ENCODE measurements around the gene GPR37L1. TPM values are rescaled to one million over a fixed set of nuclear protein-coding genes. Genes with fewer than 3 reads are reported as not detected.

Gene GPR37L1
- total RNA-seq, 1 donor from 2014 or later: 0.24 TPM

DNA sequence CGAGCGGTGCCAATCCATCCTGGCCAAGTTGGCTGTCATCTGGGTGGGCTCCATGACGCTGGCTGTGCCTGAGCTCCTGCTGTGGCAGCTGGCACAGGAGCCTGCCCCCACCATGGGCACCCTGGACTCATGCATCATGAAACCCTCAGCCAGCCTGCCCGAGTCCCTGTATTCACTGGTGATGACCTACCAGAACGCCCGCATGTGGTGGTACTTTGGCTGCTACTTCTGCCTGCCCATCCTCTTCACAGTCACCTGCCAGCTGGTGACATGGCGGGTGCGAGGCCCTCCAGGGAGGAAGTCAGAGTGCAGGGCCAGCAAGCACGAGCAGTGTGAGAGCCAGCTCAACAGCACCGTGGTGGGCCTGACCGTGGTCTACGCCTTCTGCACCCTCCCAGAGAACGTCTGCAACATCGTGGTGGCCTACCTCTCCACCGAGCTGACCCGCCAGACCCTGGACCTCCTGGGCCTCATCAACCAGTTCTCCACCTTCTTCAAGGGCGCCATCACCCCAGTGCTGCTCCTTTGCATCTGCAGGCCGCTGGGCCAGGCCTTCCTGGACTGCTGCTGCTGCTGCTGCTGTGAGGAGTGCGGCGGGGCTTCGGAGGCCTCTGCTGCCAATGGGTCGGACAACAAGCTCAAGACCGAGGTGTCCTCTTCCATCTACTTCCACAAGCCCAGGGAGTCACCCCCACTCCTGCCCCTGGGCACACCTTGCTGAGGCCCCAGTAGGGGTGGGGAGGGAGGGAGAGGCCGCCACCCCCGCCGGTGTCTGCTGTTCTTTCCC, 5.3 kb downstream of the GPR37L1 start:
- DNase-seq (ENCODE audit: extremely low spot score, unreplicated experiment): no peak

DNA sequence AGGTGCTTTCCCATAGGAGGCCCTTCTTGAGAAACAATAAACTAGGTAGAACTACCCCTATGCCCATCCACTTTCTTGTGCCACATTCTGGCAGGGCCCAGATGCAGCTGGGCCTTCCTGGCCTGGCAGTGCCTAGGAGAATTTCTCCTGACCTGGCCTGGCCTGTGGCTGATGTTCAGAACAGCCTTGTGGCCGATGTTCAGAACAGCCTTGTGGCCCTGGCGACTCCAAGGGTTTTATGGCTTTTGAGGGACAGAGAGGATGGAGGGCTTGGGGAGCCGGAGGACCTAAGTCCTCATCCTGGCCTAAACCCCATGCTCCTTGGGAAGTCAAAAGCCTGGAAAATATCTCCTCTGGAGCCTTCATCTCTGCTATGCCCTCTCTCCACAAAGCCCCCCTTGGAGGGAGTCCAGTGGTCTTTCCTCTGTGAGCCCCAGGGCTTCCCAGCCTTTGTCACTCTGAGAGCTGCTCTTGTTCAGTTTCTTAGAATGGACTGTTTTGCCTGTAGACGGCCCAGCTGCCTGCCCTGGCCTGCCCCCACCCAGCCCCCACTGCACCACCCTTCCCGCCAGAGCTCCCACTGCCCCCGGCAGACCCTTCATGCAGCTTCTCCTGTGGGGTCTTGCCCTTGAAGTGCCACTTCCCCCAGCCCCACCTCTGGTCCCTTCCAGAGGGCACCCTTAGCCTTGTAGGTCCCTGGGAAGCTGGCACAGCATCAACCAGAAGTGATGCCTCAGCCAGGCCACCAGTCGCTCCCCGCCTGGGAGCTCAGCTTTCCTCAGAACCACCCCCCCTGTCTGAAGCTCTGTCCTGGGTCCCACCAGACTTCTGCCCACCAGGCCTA, 7.0 kb downstream of the GPR37L1 start:
- Mint-ChIP-seq H3K4me1 (ENCODE audit: unreplicated experiment) (peaks cover 5% of the 10 kb centered on the region), H3K36me3 (no peaks in the 10 kb centered on the region), H3K9me3 (no peaks in the 10 kb centered on the region), H3K27ac (no peak overlapping the region), H3K4me3 (no peak overlapping the region), H3K27me3 (no peaks in the 10 kb centered on the region)
- DNase-seq (ENCODE audit: extremely low spot score, unreplicated experiment): no peak
- TF ChIP-seq, protein P1, sequence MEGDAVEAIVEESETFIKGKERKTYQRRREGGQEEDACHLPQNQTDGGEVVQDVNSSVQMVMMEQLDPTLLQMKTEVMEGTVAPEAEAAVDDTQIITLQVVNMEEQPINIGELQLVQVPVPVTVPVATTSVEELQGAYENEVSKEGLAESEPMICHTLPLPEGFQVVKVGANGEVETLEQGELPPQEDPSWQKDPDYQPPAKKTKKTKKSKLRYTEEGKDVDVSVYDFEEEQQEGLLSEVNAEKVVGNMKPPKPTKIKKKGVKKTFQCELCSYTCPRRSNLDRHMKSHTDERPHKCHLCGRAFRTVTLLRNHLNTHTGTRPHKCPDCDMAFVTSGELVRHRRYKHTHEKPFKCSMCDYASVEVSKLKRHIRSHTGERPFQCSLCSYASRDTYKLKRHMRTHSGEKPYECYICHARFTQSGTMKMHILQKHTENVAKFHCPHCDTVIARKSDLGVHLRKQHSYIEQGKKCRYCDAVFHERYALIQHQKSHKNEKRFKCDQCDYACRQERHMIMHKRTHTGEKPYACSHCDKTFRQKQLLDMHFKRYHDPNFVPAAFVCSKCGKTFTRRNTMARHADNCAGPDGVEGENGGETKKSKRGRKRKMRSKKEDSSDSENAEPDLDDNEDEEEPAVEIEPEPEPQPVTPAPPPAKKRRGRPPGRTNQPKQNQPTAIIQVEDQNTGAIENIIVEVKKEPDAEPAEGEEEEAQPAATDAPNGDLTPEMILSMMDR (conservative IDR thresholded peaks at IDR 0.05): no peak

More for the DNA sequence above, 5.3 kb downstream of the GPR37L1 start:
- H3K9me3 Mint-ChIP-seq: no peaks in the 10 kb centered on the region
- H3K27ac Mint-ChIP-seq: no peak overlapping the region
- H3K36me3 Mint-ChIP-seq: no peaks in the 10 kb centered on the region
- H3K4me3 Mint-ChIP-seq: no peak overlapping the region
- peaks cover 4% of the 10 kb centered on the region for H3K27me3 Mint-ChIP-seq
- H3K4me1 Mint-ChIP-seq (ENCODE audit: unreplicated experiment): peaks cover 9% of the 10 kb centered on the region
- TF ChIP-seq, protein P1 (conservative IDR thresholded peaks at IDR 0.05): no peak

DNA sequence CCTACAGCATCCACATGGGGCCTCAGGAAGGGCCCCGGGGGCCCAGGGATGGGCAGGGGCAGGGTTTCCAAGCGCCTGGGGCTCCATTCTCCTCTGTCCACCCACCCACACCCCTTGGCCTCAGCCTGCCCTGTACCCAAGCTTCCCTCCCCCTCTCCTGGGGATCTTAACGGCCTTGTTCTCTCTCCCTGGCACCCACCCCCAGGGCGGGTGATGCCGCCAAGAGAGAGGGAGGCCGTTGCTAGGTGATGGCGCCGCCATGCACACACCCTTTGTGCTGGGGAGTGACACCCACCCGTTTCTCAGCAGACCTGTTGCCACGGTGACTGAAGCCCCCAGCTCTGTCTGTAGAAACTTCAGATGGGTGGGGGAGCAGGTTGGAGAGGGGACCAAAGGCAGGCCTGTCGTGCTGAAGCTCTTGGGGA, 7.6 kb downstream of the GPR37L1 start:
- Mint-ChIP-seq H3K4me3 (no peak overlapping the region), H3K36me3 (no peaks in the 10 kb centered on the region), H3K27me3 (no peaks in the 10 kb centered on the region), H3K9me3 (no peaks in the 10 kb centered on the region), H3K27ac (no peak overlapping the region), H3K4me1 (ENCODE audit: unreplicated experiment) (peaks cover 9% of the 10 kb centered on the region)
- no peak for DNase-seq (ENCODE audit: extremely low spot score, unreplicated experiment)
- TF ChIP-seq, protein P1 (conservative IDR thresholded peaks at IDR 0.05): no peak

DNA sequence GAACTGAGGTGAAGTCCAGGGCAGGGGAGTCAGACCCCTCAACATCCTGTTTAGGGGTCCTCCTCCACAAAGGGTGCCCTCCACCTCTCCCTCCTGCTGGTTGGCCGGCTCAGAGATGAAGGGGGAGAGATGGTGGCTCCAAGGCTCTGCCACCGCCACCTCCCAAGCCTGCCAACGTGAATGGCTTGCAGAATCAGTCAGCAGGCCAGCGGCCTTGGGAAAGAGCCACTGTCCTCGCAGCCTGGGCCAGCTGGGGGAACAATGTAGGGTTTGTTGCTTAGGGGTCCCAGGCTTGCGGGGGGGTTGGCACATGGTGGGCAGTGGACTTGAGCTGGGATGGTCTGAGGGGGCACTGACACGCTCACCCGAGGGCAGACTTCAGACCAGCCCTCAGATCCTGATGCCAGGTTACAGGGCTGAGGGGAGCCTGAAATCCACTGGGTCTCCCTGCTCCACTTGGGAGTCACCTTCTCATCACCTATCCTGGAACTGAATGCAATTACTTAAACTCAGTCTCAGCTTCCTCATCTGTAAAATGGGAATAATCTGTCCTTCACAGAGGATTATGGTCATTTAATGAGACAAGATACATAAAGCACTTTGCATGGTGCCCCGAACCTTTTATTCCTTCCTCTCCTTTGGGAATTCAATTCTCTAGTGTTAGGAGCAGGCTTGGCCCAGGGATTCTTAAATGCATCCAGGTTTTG, 8.3 kb downstream of the GPR37L1 start:
- TF ChIP-seq, protein P1 (conservative IDR thresholded peaks at IDR 0.05): no peak
- Mint-ChIP-seq H3K27me3 (no peaks in the 10 kb centered on the region), H3K4me1 (ENCODE audit: unreplicated experiment) (peaks cover 9% of the 10 kb centered on the region), H3K27ac (no peak overlapping the region), H3K4me3 (no peak overlapping the region), H3K36me3 (no peaks in the 10 kb centered on the region), H3K9me3 (no peaks in the 10 kb centered on the region)
- DNase-seq (ENCODE audit: extremely low spot score, unreplicated experiment): no peak

DNA sequence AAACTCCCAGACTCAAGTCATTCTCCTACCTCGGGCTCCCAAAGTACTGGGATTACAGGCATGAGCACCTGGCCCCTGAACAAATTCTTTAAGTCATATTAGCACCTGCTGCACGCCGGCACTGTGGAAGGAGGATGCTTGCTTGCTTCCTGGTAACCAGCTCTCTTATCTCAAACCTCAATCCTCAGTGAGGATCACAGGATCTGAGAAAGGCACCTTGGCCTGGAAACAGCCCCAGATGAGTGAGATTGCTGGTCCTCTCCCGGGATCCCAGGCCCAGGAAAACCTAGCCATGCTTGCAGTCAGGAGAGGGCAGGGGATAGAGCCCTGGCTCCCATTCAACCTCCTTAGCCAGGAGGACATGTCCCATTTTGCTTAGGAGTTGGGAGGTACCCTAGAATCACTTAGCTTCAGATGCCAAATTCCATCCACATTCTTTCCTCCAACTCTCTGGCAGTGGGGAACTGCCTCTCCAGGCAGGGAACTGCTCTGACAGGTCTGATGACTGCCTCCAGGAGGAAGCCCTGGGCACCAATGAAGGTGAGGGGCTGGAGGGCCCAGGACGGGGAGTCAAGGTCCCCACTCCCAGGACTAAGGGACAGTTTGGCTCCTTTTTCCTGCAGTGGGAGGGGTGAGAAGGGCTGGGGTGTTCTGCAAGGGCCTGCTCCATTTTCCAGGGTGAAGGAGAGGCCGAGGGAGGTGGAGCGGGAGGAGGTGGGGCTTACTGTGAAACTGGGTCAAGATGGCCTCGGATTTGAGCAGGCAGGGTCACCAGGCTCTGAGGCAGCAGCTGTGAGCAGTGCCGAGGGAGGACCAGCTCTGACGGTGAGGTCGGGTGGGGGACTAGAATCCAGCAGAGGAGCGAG, 9.5 kb downstream of the GPR37L1 start:
- TF ChIP-seq, protein P1 (conservative IDR thresholded peaks at IDR 0.05): no peak
- Mint-ChIP-seq H3K27ac (peak overlapping the region; percentile 86), H3K4me3 (no peak overlapping the region), H3K9me3 (no peaks in the 10 kb centered on the region), H3K4me1 (ENCODE audit: unreplicated experiment) (peaks cover 9% of the 10 kb centered on the region), H3K27me3 (no peaks in the 10 kb centered on the region), H3K36me3 (no peaks in the 10 kb centered on the region)
- no peak for DNase-seq (ENCODE audit: extremely low spot score, unreplicated experiment)

Measured in type B pancreatic cell (in vitro differentiated cells).